Measurements from ENCODE around the gene YPEL1.

YPEL1 gene

DNA sequence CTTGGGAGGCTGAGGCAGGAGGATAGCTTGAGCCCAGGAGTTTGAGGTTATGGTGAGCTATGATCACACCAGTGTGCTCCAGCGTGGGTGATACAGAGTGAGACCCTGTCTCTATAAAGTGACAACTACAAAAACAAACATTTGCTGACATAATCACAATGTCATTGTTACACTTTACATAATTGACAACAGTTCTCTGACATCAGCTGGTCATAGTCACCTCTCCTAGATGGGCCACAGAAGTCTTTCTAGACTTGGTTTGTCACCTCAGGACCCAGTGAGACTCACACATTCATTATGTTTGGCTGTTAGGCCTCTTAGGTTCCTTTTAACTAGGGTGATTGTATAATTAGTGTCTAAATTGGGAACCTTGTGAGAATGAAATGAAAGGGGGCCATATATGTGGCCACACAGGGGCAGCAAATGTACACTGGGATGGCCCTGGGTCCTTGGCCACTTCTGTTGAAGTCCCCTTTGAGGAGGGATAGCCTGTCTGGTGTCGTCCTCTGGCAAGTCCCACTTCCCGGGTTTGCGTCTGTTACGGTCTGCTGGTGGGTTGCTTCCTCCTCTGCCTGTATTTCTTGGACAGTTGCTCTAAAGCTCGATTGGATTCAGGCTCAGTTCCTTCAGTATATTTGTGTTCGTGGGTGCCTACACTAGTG is 75.6 kb downstream of the YPEL1 start:
- no peak overlapping the region for H3K4me3 ChIP-seq (ENCODE audit: low read depth, low read length)

DNA sequence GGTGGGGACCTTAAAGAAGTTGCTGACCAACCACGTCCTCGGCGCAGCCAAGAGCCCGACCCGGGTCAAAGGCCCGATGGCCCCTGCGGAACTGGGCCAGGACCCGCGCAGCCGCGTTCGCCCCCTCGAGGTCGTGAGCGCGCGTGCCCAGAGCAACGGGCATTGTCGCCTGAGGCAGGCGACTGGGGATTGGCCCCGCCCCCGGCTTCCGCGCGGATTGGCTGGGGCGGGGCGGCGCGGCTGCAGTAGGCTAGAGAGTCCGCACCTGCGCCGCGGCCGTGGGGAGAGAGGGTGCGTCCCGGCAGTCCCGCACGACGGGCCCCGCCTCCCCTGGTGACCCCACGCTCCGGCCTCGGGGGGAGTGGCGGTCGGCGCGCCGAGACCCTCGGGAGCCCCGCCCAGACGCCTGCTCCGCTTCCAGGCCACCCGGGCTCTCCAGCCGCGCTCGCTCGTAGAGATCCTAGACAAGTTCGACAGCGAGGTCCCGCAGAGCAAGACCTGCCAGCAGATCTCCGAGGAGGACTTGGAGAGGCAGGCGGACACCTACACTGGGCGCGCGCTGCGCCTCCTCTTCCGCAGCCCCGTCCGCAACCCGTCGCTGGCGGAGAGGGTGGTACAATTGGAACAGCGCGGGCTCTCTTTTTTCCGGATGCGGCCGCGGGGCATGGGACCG is 78.1 kb downstream of the YPEL1 start:
- peak overlapping the region; percentile 37 for H3K4me3 ChIP-seq (ENCODE audit: low read depth, low read length)

- peak overlapping the region; percentile 37 for H3K4me3 ChIP-seq (ENCODE audit: low read depth, low read length)
Observed at GRCh38 chr22:21657020-21657359, 78.6 kb downstream of the YPEL1 start.

GRCh38 chr22:21652547-21653545 is 82.7 kb downstream of the YPEL1 start:
- H3K4me3 ChIP-seq (ENCODE audit: low read depth, low read length), result peak overlapping the region; percentile 81

- H3K4me3 ChIP-seq (ENCODE audit: low read depth, low read length), result peak overlapping the region; percentile 81
Observed at GRCh38 chr22:21652010-21652546, 83.5 kb downstream of the YPEL1 start.

DNA sequence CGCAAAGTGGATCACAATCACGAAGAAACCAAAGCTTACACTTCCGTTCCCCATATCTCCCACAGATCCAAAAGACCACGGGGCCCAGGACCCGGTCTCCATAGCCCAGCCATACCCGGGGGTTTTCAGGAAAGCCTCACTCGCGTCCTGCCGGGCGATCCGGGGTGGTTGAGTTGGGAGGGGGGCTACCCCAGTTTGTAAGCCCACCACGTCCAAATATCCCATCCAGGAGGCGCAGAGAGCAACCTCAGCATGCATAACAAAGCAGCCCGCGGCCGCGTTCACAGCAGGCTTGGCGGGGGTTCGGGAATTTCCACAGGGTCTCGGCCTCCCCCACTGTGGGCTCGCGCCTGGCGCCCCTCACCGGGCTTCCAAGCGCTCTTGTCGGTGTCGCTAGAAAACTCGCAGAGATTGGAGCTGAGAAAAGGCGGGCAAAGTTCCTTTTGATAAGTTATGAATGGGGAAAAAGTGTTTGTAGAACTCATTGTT is 84.0 kb downstream of the YPEL1 start:
- peak overlapping the region; percentile 81 for H3K4me3 ChIP-seq (ENCODE audit: low read depth, low read length)

DNA sequence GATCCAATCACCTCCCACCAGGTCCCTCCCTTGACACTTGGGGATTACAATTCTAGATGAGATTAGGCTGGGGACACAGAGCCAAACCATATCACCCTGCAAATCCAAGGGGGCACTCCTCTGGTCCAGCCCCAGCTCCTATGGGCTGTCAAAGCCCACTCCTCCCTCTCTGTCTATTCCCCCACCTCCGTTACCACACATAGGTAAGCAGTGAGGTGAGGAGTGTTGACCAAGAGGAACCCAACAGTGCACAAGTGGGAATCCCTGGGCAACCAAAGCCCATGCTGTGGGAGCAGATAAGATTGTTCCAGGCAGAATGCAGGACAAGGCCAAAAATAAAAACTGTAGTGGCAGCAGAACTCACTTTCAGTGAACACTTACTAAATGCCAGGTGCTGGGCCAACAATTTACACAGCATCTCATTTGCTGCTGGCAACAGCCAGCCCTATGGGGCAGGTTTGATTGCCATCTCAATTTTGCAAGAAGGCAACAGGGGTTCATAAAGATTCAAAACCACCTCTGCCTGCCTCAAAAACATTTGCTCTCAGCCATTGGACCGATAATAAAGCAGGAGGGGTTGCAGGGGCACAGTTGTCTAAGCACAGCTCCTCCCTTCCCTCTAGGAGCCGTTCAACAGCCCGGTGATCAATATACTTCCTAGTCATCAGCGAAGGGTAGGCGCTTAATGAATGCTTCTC is 84.6 kb downstream of the YPEL1 start:
- H3K4me3 ChIP-seq (ENCODE audit: low read depth, low read length), result peak overlapping the region; percentile 81

GRCh38 chr22:21650280-21650679 is 85.3 kb downstream of the YPEL1 start:
- H3K4me3 ChIP-seq (ENCODE audit: low read depth, low read length), result no peak overlapping the region
